ENCODE data around the gene TMED1.

Gene TMED1

GRCh38 chr19:10830931-10831779 lies 4.9 kb downstream of the TMED1 start:
- no peak for DNase-seq

DNA sequence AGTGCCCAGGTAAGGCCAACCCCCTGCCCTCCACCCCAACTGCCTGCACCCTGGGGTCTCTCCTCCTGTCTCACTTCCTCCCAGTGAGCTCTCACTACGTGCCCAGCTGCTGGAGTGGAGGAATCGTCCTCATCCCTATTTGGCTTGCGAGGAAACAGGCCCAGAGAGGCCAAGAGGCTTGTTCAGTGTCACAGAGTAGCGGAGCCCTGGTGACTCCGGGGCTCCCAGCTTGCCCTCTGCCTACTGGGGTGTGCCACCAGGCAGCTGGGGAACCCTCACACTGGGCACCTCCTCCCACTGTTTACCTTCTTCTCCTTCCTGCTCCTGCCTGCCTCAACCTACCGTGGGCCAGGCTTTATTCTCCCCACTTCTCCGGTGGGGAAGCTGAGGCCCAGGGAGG lies 5.6 kb downstream of the TMED1 start:
- no peak for DNase-seq

GRCh38 chr19:10829967-10830366 lies 6.0 kb downstream of the TMED1 start:
- DNase-seq: no peak

- DNase-seq: no peak
These were observed 6.8 kb downstream of the TMED1 start for GRCh38 chr19:10828981-10829821.

DNA sequence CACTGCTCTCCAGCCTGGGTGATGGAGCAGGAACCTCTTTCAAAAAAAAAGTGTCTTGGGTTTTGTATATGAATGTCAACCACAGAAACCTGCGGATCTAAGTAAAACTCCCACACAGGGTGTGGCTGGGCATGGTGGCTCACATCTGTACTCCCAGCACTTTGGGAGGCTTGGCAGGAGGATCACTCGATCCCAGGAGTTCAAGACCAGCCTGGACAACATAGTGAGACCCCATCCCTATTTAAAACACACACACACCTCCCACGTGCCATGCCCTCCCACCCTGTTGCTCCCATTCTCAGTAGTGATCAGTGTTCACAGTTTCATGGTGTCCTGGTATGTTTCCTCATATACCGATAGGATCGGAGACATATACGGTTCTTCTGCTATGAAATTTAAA lies 9.2 kb downstream of the TMED1 start:
- no peak for DNase-seq

DNA sequence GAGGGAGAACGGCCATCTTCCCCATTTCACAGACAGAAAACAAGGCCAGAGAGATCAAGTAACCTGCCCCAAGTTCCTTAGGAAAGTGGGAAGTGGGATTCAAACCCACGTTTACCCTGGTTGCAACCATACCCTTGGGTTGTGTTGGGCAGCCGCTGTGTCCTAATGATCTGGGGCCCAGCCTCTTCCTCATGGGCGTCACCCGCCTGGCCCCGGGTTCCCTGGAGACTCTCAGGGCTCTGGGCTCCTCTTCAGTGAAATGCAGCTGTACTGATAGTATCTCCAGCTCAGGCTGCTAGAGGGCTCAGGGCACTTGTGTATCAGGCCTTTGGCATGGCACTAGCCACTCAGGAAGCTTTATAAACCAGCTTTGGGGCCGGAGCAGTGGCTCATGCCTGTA lies 9.8 kb downstream of the TMED1 start:
- no peak for DNase-seq

GRCh38 chr19:10823690-10824089 lies 12.3 kb downstream of the TMED1 start:
- no peak for DNase-seq

DNA sequence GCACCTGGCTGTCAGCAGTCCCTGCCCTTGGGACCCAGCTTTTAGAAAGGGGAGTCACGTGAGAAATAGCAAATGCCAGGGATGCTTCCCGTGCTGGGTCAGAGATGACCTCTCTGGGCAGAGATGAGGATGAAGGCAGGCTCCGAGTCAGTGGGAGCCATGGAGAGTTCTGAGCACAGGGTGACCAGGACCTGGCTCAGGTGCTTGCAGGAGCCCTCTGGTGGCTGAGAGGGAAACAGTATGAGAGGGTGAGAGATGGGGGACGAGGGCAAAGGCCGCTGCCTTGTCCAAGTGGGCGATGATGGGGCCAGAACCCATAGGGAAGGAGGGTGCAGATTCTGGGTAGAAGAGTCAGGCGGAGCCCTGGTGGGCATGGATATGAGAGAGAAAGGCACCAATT lies 15.8 kb downstream of the TMED1 start:
- no peak for DNase-seq

- DNase-seq: no peak
These were observed 16.6 kb downstream of the TMED1 start for GRCh38 chr19:10819124-10820060.

GRCh38 chr19:10818301-10819123 lies 17.5 kb downstream of the TMED1 start:
- DNase-seq: no peak

DNA sequence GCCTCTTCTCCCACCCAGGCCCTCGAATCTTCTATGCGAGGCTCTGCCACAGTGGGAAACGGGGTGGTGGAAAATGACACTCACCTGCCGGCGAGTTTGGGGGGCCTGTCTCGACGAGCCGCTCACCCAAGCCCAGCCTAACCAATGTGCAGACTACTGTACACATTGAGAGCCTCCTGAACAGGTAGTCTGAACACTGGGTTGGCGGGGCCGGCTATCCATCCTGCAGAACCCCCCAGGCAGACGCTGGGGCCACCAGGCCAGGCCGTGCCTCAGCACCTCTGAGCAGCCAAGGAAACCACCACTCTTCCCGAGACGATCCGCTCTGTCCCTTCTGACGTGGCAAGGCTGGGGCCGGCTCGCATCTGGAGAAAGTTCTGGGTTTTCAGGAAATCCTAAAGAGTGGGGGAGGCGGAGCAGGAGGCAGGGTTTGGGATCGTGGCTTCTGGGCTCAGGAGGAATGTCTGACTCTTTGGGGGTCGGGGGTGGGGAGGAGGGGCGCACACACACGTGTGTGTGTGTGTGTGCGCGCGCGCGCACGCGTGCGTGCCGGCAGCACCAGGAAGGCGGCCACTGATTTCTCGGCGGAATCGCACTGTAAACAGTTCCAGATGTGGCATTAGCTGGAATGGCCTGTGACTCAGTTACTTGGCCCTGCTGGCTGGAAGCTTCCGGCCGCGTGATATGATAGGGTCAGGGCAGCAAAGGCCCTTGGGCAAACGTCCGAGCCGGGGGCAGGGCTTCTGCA lies 18.5 kb downstream of the TMED1 start:
- no peak for DNase-seq

GRCh38 chr19:10816691-10817090 lies 19.3 kb downstream of the TMED1 start:
- no peak for DNase-seq

DNA sequence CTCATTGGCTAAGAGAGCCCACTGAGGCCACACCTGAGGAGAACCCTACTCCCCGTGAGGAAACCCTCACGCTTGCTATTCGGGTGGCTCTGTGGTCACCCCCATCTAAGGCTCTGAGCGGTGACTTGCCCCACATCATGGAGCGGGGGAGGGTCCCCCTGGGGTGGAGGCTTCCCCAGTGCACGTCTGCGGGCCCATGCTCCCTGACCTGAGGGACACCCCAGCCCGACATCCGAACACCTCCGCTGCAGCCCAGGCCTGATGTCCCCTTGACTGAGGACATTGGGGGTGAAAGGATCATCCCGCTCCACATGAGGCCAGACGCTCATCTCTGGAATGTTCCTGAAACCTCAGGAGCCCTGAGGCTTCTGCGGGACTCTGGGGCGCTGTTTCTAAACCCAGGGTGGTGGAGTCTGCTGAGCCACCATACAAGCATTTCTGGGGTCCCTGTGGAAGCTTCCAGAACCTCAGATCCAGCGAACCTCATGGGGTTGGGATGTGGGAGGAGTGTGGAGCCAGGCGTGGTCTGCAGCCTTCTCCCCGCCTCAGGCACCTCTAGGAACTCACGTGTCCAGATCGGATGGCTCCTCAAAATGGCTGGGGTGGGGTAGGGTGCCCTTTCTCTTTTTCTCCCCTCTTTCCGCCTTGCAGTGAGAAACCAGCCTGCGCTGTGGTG lies 19.9 kb downstream of the TMED1 start:
- no peak for DNase-seq

- DNase-seq: no peak
These were observed 20.9 kb downstream of the TMED1 start for GRCh38 chr19:10815007-10815536.

DNA sequence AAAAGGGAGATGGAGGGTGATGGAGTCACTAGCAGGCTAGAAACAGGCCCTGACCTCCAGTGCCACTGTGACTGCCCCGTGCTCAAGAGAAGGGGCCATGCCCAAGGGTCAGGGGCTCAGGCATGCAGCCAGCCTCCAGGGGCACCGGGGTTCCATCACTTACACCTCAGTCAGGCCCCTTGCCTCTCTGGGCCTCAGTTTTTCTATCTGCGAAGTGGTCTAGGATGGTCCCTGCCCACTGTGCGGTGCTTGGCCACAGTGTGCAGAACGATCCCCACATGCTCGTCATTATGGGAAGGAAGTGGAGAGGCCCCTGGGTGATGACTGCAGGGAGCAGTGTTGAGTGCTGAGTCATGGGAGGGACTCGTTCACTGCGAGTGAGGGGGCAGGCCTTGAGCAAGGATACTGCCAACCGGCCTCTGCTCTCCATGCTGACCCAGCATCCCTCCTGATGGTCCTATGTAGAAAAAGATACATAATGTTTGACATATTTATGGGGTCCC lies 23.1 kb downstream of the TMED1 start:
- peak; percentile 66 to 70 for DNase-seq

- DNase-seq: no peak
These were observed 23.8 kb downstream of the TMED1 start for GRCh38 chr19:10812196-10812595.

- no peak for DNase-seq
These were observed 24.5 kb downstream of the TMED1 start for GRCh38 chr19:10811391-10812111.

- no peak for DNase-seq
These were observed 26.2 kb downstream of the TMED1 start for GRCh38 chr19:10809651-10810285.

All from activated T-cell treated with anti-CD3 and anti-CD28 coated beads, Interleukin-2, amount 50 U/mL, for 48 hours (primary cell).